IMR-90 (cell line): ENCODE measurements around the gene FBLN7. TPM values are rescaled to one million over a fixed set of nuclear protein-coding genes. Genes with fewer than 3 reads are reported as not detected.
A peak's percentile ranks its signal among the peaks of the same experiment; 100 is the strongest.

Experiments used
- ATAC-seq: fragments of 200-7000 bp; cut with Tn5 transposase; 2 replicates; pipeline ENCODE4 v1.9.1; 2020; ENCODE audit warnings: low read depth, mild to moderate bottlenecking, moderate library complexity
- BruUV-seq: library from RNA; stranded (reverse); fragments of 400-500 nt; replicated peaks from 2 replicates; lab custom pipeline; 2021; lab: Mats Ljungman, UMichigan
- CTCF ChIA-PET: fragments of 300-600 bp; formaldehyde crosslinking; extraction: SDS; loops from one replicate; lab custom pipeline; 2021; ENCODE audit warnings: antibody characterized with exemption; lab: Yijun Ruan, JAX
- POLR2A ChIA-PET: fragments of 300-600 bp; sonication (Branson Sonifier 250); formaldehyde crosslinking; loops from one replicate; lab custom pipeline; 2022; ENCODE audit warnings: antibody characterized with exemption; ENCODE audit not compliant: unreplicated experiment; lab: Charles Lee
- DNase-seq: peaks from one replicate; pipeline ENCODE4 v3.0.0; 2013
- H2AFZ ChIP-seq: replicated peaks from 2 replicates; pipeline ENCODE3; 2013; ENCODE audit warnings: low read length, mild to moderate bottlenecking; ENCODE audit not compliant: poor library complexity
- H2AK5ac ChIP-seq: 2 replicates; pipeline ENCODE4 v1.6.1; 2013; ENCODE audit warnings: low read depth, low read length, inconsistent platforms
- H2AK9ac ChIP-seq: replicated peaks from 2 replicates; pipeline ENCODE3; 2013; ENCODE audit warnings: mild to moderate bottlenecking, low read depth, low read length, moderate library complexity; ENCODE audit not compliant: poor library complexity
- H2BK120ac ChIP-seq: 2 replicates; pipeline ENCODE4 v1.6.1; 2013; ENCODE audit warnings: low read depth, low read length, inconsistent platforms
- H2BK15ac ChIP-seq: 3 replicates; pipeline ENCODE4 v1.6.1; 2013; ENCODE audit warnings: low read depth, low read length, inconsistent platforms
- H2BK20ac ChIP-seq: 2 replicates; pipeline ENCODE4 v1.6.1; 2013; ENCODE audit warnings: low read depth, mild to moderate bottlenecking, inconsistent platforms, low read length, moderate library complexity
- H2BK5ac ChIP-seq: 2 replicates; pipeline ENCODE4 v1.6.1; 2013; ENCODE audit warnings: mild to moderate bottlenecking, low read depth, low read length, inconsistent platforms; ENCODE audit not compliant: poor library complexity, severe bottlenecking
- H3K14ac ChIP-seq: replicated peaks from 2 replicates; pipeline ENCODE4 v1.6.1; 2013; ENCODE audit warnings: low read depth, low read length, inconsistent platforms
- H3K18ac ChIP-seq: 2 replicates; pipeline ENCODE4 v1.6.1; 2013; ENCODE audit warnings: low read depth, low read length, control low read depth
- H3K23ac ChIP-seq: 2 replicates; pipeline ENCODE4 v1.6.1; 2013; ENCODE audit warnings: low read depth, low read length, inconsistent platforms
- H3K27ac ChIP-seq: 2 replicates; pipeline ENCODE4 v1.5.1; 2013; ENCODE audit warnings: mild to moderate bottlenecking, control low read depth, low read length; ENCODE audit not compliant: insufficient read depth
- H3K27me3 ChIP-seq: 2 replicates; pipeline ENCODE4 v1.6.1; 2013; ENCODE audit warnings: low read length; ENCODE audit not compliant: control insufficient read depth, insufficient read depth
- H3K36me3 ChIP-seq: 2 replicates; pipeline ENCODE4 v1.6.1; 2013; ENCODE audit warnings: low read length, mixed read lengths; ENCODE audit not compliant: control insufficient read depth, insufficient read depth
- H3K4ac ChIP-seq: 2 replicates; pipeline ENCODE4 v1.6.1; 2013; ENCODE audit warnings: low read depth, low read length, inconsistent platforms
- H3K4me1 ChIP-seq: 2 replicates; pipeline ENCODE4 v1.6.1; 2013; ENCODE audit warnings: low read length, mixed read lengths; ENCODE audit not compliant: control insufficient read depth, insufficient read depth
- H3K4me2 ChIP-seq: 2 replicates; pipeline ENCODE4 v1.6.1; 2013; ENCODE audit warnings: low read depth, mild to moderate bottlenecking, control low read depth, low read length, moderate library complexity
- H3K4me3 ChIP-seq: 2 replicates; pipeline ENCODE4 v1.5.1; 2013; ENCODE audit warnings: low read depth, mild to moderate bottlenecking, control low read depth, low read length, moderate library complexity; ENCODE audit not compliant: insufficient read depth
- H3K56ac ChIP-seq: 2 replicates; pipeline ENCODE4 v1.6.1; 2013; ENCODE audit warnings: low read length, inconsistent platforms; ENCODE audit not compliant: insufficient read depth; ENCODE audit errors: extremely low read depth
- H3K79me1 ChIP-seq, 2 experiments: 2 replicates each; pipeline ENCODE4 v1.6.1; 2013; ENCODE audit warnings: low read length in 2 of 2, inconsistent platforms in 1 of 2, low read depth in 1 of 2
- H3K9ac ChIP-seq: 2 replicates; pipeline ENCODE4 v1.6.1; 2013; ENCODE audit warnings: low read depth, low read length, control low read depth
- H3K9me1 ChIP-seq: 2 replicates; pipeline ENCODE4 v1.6.1; 2013; ENCODE audit warnings: low read length, inconsistent platforms; ENCODE audit not compliant: insufficient read depth
- H3K9me3 ChIP-seq: 2 replicates; pipeline ENCODE4 v1.6.1; 2013; ENCODE audit warnings: low read length; ENCODE audit not compliant: control insufficient read depth, insufficient read depth
- H4K20me1 ChIP-seq: 2 replicates; pipeline ENCODE4 v1.6.1; 2013; ENCODE audit warnings: low read length, inconsistent platforms; ENCODE audit not compliant: insufficient read depth
- H4K5ac ChIP-seq: 2 replicates; pipeline ENCODE4 v1.6.1; 2013; ENCODE audit warnings: mild to moderate bottlenecking, low read depth, low read length, control low read depth
- H4K8ac ChIP-seq, 2 experiments: 2 replicates each; pipeline ENCODE4 v1.6.1; 2013; ENCODE audit warnings: low read depth in 2 of 2, low read length in 2 of 2, control low read depth in 1 of 2, inconsistent platforms in 1 of 2
- H4K91ac ChIP-seq: 2 replicates; pipeline ENCODE4 v1.6.1; 2013; ENCODE audit warnings: low read depth, low read length, inconsistent platforms; ENCODE audit not compliant: insufficient read depth
- CHD1 ChIP-seq: IDR thresholded peaks from 2 replicates; pipeline ENCODE4 v1.6.1; 2012; ENCODE audit warnings: low read depth, low read length, improper control_type of control experiment
- FOS ChIP-seq: fragments of 150-350 bp; IDR thresholded peaks from 2 replicates; pipeline ENCODE4 v1.6.1; 2016; ENCODE audit warnings: low read depth, low read length
- MAFK ChIP-seq: IDR thresholded peaks from 2 replicates; pipeline ENCODE4 v1.6.1; 2012; ENCODE audit warnings: low read depth, low read length, improper control_type of control experiment
- MAZ ChIP-seq: IDR thresholded peaks from 2 replicates; pipeline ENCODE4 v1.6.1; 2012; ENCODE audit warnings: low read depth, mild to moderate bottlenecking, low read length, improper control_type of control experiment, moderate library complexity, borderline replicate concordance
- POLR2A ChIP-seq: IDR thresholded peaks from 2 replicates; pipeline ENCODE4 v1.6.1; 2012; ENCODE audit warnings: mild to moderate bottlenecking, low read depth, low read length
- RCOR1 ChIP-seq: IDR thresholded peaks from 2 replicates; pipeline ENCODE4 v1.6.1; 2012; ENCODE audit warnings: mild to moderate bottlenecking, low read length, improper control_type of control experiment; ENCODE audit not compliant: insufficient replicate concordance
- RFX5 ChIP-seq: IDR thresholded peaks from 2 replicates; pipeline ENCODE4 v1.8.0; 2012; ENCODE audit warnings: low read depth, mild to moderate bottlenecking, low read length, moderate library complexity
- WGBS, 2 experiments: methylation state at CpG; one replicate each; pipeline versions ENCODE4 v1.1.5 to v1.1.7; 2013; ENCODE audit warnings: missing lambda C conversion rate in 2 of 2; ENCODE audit not compliant: insufficient read length in 1 of 2; ENCODE audit errors: extremely low coverage in 2 of 2; 5-methylcytosine and 5-hydroxymethylcytosine counted together
- dilution Hi-C: fragments of 300-500 bp; cut with HindIII; formaldehyde crosslinking; loops from one replicate; pipeline ENCODE4 v1.14.3; 2018; ENCODE audit warnings: low sequenced_read_pairs; ENCODE audit not compliant: unreplicated experiment
- in situ Hi-C: fragments of 300-500 bp; cut with MboI; formaldehyde crosslinking; loops from 3 replicates; pipeline ENCODE4 v1.14.3; 2019; ENCODE audit warnings: low sequenced_read_pairs, inconsistent platforms, mixed read lengths
- intact Hi-C: fragments of 100-400 bp; cut with micrococcal nuclease; formaldehyde crosslinking; loops from 2 replicates; pipeline ENCODE4 v1.10.0; 2022
- polyA plus RNA-seq, 3 experiments: library from polyadenylated mRNA; depleted of rRNA; stranded (reverse); fragments of >200 nt; gene quantifications; 2 replicates each; pipeline ENCODE4 v1.2.3, GENCODE V29; 2012; ENCODE audit warnings: low replicate concordance in 1 of 3
- total RNA-seq: library from RNA; depleted of rRNA; stranded (reverse); fragments of >200 nt; gene quantifications from 2 replicates; pipeline ENCODE4 v1.2.3, GENCODE V29; 2012
- TF ChIP-seq, protein P1 (sequence below): conservative IDR thresholded peaks from 2 replicates; pipeline ENCODE4 v1.5.1; 2012; ENCODE audit warnings: mild to moderate bottlenecking, low read depth, low read length, improper control_type of control experiment

Gene FBLN7
- total and polyA plus RNA-seq, 2 of the 4 experiments (the other 2 are of a cell fraction): 0.18 to 1.2 TPM

DNA sequence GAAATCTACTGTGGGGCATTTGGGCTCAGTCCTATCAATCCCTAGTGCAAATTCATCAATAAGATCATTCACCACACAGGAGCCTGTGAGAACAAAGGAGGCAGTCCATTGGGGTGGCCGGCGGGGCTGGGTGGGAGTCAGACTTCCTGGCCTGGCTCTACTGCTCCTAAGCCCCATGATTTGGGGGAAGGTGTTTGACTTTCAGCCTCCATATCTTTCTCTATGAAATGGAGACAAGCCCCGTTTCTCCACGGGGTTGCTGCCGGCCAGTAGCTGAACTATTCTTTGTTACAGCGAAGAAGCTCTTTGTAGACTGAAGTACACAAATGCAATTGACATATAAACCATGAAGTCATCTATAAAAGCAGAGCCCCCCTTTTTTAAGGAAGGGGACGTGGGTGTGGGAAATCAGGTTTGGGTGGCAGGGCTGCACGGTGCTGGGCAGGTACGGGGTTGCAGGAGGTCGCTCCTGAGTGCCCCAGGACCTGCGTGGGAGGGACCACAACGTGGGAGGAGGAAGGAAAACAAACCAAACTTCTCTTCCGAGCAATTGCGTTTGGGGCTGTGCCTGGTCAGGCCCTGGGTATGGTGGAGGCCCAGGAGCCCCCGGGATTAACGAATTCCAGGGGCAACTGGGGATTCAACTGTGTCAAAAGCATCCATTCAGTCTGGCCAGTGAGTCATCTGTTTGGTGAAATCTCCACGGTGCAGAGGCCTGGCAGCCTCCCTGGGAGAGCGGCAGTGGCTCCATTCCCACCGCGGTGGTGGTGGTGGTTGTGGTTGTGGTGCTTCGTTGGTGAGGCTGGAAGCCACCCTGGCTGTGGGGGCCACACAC, 18.2 kb downstream of the FBLN7 start:
- Histone ChIP-seq H3K9ac (no peak overlapping the region), H3K27me3 (no peaks in the 10 kb centered on the region), H4K5ac (no peak overlapping the region), H2BK20ac (no peak overlapping the region), H2BK5ac (no peak overlapping the region), H3K4me2 (no peak overlapping the region), H3K36me3 (no peaks in the 10 kb centered on the region), H3K56ac (no peak overlapping the region), H2AK9ac (peak overlapping the region; percentile 42), H3K4ac (no peak overlapping the region), H3K9me3 (no peaks in the 10 kb centered on the region), H2BK15ac (no peak overlapping the region), H3K9me1 (peaks cover 4% of the 10 kb centered on the region; the same call in 1 of the 2 replicates), H4K91ac (no peak overlapping the region), H4K20me1 (no peaks in the 10 kb centered on the region), H3K23ac (no peak overlapping the region), H3K18ac (no peak overlapping the region), H2AFZ (peak overlapping the region; percentile 66), H3K4me1 (peaks cover 5% of the 10 kb centered on the region), H3K14ac (no peak overlapping the region), H3K4me3 (no peak overlapping the region), H3K79me1 (0 out of 4 replicates have a peak, but pooled peaks cover 0 to 4% of the 10 kb centered on the region in 2 experiments), H2BK120ac (no peak overlapping the region), H2AK5ac (no peak overlapping the region), H4K8ac (no peak overlapping the region), H3K27ac (no peak overlapping the region)
- intact Hi-C loops (no loop called here), in situ Hi-C loops (no loop called here), dilution Hi-C loops (no loop called here)
- peak; percentile 65 for ATAC-seq
- ChIA-PET CTCF (no interaction called here), POLR2A (no interaction called here)
- peak; percentile 47 for DNase-seq
- no TSS peak for BruUV-seq
- no CpG with 5 or more reads among the region's 21 CpGs for WGBS, 2 experiments
- TF ChIP-seq RFX5: no peak
- no peak for TF ChIP-seq FOS
- TF ChIP-seq POLR2A: no peak
- no peak for TF ChIP-seq RCOR1
- TF ChIP-seq, protein P1, sequence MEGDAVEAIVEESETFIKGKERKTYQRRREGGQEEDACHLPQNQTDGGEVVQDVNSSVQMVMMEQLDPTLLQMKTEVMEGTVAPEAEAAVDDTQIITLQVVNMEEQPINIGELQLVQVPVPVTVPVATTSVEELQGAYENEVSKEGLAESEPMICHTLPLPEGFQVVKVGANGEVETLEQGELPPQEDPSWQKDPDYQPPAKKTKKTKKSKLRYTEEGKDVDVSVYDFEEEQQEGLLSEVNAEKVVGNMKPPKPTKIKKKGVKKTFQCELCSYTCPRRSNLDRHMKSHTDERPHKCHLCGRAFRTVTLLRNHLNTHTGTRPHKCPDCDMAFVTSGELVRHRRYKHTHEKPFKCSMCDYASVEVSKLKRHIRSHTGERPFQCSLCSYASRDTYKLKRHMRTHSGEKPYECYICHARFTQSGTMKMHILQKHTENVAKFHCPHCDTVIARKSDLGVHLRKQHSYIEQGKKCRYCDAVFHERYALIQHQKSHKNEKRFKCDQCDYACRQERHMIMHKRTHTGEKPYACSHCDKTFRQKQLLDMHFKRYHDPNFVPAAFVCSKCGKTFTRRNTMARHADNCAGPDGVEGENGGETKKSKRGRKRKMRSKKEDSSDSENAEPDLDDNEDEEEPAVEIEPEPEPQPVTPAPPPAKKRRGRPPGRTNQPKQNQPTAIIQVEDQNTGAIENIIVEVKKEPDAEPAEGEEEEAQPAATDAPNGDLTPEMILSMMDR: no peak
- TF ChIP-seq CHD1: no peak
- TF ChIP-seq MAZ: no peak
- no peak for TF ChIP-seq MAFK
